ENCODE measurements around the gene PIK3R4.

- TF ChIP-seq EZH2phosphoT487 (IDR thresholded peaks at IDR 0.05; ENCODE audit: borderline replicate concordance) (no peak), CTCF (conservative IDR thresholded peaks at IDR 0.05; ENCODE audit: low read length) (no peak)
These were observed 84.1 kb downstream of the PIK3R4 start for GRCh38 chr3:130662501-130662996.
